ENCODE data around the gene MBOAT1. TPM values are rescaled to one million over a fixed set of nuclear protein-coding genes. Genes with fewer than 3 reads are reported as not detected.

Gene MBOAT1
- total and polyA plus RNA-seq, 2 of the 13 experiments (the other 11 are each of a cell fraction or from before 2014, with no cell fraction given) = not detected

DNA sequence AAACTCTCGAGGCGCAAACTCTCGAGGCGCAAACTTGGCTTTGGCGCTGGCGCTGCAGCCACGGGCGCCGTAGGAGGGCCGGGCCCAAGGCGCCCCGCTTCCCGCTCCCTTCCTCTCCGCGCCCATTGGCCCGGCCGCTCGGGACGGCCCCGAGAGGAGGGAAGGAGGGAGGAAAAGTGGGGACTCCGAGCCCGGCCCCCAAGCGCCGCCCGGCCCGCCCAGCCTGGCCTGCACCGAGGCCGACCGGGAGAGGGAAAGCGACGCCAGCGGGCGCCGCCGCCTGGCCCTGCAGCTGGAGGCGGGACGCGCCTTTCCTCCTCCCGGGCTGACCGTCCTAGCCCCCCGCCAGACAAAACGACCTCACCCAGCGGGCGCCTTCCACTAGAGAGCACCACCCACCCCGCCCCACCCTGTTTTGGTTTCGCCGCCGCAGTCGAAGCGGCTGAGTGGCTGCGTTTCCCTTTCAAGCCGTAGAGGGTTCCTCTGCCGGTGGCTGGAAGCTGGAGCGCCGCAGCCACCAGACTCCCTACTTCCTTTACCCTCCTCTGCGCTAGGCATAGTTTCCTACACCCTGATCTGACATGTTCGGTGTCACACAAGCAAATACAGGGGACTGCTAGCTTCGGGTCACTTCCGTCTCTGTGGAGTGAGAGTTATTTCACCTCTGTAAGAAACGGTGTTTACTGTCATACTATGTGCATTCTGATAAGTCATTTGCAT lies at the start of gene MBOAT1 (continued):
- TF ChIP-seq POGK (CRISPR knock-in tag; conservative IDR thresholded peaks at IDR 0.05) = peak; percentile 39; the same call in 1 of the 2 replicates
- no peak for TF ChIP-seq TBX3 (IDR thresholded peaks at IDR 0.05; ENCODE audit: borderline replicate concordance)
- peak; percentile 71; the same call in 1 of the 2 replicates for TF ChIP-seq ZNF546 (CRISPR knock-in tag; conservative IDR thresholded peaks at IDR 0.05)
- no peak for TF ChIP-seq ARNT2 (CRISPR knock-in tag; IDR thresholded peaks at IDR 0.05; ENCODE audit: low read depth)
- 0 out of 2 replicates have a peak, but pooled peaks have one; percentile 66 for TF ChIP-seq ZNF569 (CRISPR knock-in tag; IDR thresholded peaks at IDR 0.05; ENCODE audit: borderline replicate concordance)
- peak; percentile 67; the same call in 1 of the 2 replicates for TF ChIP-seq EEA1 (CRISPR knock-in tag; IDR thresholded peaks at IDR 0.05; ENCODE audit: borderline replicate concordance)
- TF ChIP-seq ZNF501 (CRISPR knock-in tag; IDR thresholded peaks at IDR 0.05) = 0 out of 2 replicates have a peak, but pooled peaks have one; percentile 42
- no peak for TF ChIP-seq GZF1 (CRISPR knock-in tag; IDR thresholded peaks at IDR 0.05)
- no peak for TF ChIP-seq MATR3 (CRISPR knock-in tag; IDR thresholded peaks at IDR 0.05)
- TF ChIP-seq, protein P1, sequence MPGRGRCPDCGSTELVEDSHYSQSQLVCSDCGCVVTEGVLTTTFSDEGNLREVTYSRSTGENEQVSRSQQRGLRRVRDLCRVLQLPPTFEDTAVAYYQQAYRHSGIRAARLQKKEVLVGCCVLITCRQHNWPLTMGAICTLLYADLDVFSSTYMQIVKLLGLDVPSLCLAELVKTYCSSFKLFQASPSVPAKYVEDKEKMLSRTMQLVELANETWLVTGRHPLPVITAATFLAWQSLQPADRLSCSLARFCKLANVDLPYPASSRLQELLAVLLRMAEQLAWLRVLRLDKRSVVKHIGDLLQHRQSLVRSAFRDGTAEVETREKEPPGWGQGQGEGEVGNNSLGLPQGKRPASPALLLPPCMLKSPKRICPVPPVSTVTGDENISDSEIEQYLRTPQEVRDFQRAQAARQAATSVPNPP (CRISPR knock-in tag; IDR thresholded peaks at IDR 0.05) = peak; percentile 63; the same call in 1 of the 2 replicates
- TF ChIP-seq YEATS4 (CRISPR knock-in tag; IDR thresholded peaks at IDR 0.05; ENCODE audit: borderline replicate concordance) = 0 out of 2 replicates have a peak, but pooled peaks have one; percentile 53
- TF ChIP-seq, protein P2, sequence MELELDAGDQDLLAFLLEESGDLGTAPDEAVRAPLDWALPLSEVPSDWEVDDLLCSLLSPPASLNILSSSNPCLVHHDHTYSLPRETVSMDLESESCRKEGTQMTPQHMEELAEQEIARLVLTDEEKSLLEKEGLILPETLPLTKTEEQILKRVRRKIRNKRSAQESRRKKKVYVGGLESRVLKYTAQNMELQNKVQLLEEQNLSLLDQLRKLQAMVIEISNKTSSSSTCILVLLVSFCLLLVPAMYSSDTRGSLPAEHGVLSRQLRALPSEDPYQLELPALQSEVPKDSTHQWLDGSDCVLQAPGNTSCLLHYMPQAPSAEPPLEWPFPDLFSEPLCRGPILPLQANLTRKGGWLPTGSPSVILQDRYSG (CRISPR knock-in tag; IDR thresholded peaks at IDR 0.05) = no peak
- TF ChIP-seq, protein P3, sequence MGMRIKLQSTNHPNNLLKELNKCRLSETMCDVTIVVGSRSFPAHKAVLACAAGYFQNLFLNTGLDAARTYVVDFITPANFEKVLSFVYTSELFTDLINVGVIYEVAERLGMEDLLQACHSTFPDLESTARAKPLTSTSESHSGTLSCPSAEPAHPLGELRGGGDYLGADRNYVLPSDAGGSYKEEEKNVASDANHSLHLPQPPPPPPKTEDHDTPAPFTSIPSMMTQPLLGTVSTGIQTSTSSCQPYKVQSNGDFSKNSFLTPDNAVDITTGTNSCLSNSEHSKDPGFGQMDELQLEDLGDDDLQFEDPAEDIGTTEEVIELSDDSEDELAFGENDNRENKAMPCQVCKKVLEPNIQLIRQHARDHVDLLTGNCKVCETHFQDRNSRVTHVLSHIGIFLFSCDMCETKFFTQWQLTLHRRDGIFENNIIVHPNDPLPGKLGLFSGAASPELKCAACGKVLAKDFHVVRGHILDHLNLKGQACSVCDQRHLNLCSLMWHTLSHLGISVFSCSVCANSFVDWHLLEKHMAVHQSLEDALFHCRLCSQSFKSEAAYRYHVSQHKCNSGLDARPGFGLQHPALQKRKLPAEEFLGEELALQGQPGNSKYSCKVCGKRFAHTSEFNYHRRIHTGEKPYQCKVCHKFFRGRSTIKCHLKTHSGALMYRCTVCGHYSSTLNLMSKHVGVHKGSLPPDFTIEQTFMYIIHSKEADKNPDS (CRISPR knock-in tag; IDR thresholded peaks at IDR 0.05) = 0 out of 2 replicates have a peak, but pooled peaks have one; percentile 65
- 0 out of 2 replicates have a peak, but pooled peaks have one; percentile 28 for TF ChIP-seq ZMAT3 (CRISPR knock-in tag; conservative IDR thresholded peaks at IDR 0.05)
- no peak for TF ChIP-seq FOSL1 (CRISPR knock-in tag; IDR thresholded peaks at IDR 0.05; ENCODE audit: borderline replicate concordance)
- TF ChIP-seq ZNF468 (CRISPR knock-in tag; IDR thresholded peaks at IDR 0.05) = no peak
- TF ChIP-seq NFIC (IDR thresholded peaks at IDR 0.05; ENCODE audit: low read length) = no peak
- TF ChIP-seq SNAPC2 (CRISPR knock-in tag; IDR thresholded peaks at IDR 0.05) = peak; percentile 68; the same call in 1 of the 2 replicates
- TF ChIP-seq GABPB1 (CRISPR knock-in tag; IDR thresholded peaks at IDR 0.05) = peak; percentile 38; the same call in 1 of the 2 replicates
- TF ChIP-seq PHF20 (CRISPR knock-in tag; IDR thresholded peaks at IDR 0.05) = no peak
- no peak for TF ChIP-seq CREM (IDR thresholded peaks at IDR 0.05)
- TF ChIP-seq CREM (CRISPR knock-in tag; IDR thresholded peaks at IDR 0.05) = no peak
- TF ChIP-seq, protein P4, sequence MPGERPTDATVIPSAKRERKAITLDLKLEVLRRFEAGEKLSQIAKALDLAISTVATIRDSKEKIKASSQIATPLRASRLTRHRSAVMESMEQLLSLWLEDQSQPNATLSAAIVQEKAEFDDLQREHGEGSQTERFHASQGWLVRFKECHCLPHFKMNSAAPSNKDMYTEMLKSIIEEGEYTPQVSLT (CRISPR knock-in tag; IDR thresholded peaks at IDR 0.05; ENCODE audit: borderline replicate concordance, low read depth) = no peak

All from HepG2 (cell line).